GM18526 (cell line): Measurements from ENCODE around the gene OR9I1.

Experiments
- POLR2A ChIP-seq: IDR thresholded peaks from 3 replicates; pipeline ENCODE4 v1.6.1; 2011; ENCODE audit not compliant: insufficient read length; ENCODE audit errors: extremely low read depth

The OR9I1 gene

DNA sequence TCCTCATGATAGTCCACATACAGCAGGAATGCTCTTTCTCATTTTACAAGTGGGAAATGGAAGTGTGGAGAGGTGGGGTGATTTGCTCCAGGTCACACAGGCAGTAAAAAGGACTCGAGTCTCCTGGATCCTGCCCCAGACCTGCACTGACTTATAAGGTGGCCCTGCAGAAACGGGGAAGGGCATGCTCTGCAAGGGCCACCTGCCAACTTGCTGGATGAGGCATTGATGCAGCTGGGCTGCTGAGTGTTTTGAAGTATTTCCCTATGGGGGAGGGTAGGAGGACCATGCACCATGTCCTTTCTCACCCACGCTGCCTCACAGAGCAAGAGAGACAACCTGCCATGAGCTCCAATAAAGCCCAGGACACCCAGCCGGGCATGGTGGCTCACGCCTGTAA, 57.6 kb downstream of the OR9I1 start:
- TF ChIP-seq POLR2A, result no peak
